Measurements from ENCODE around the gene APEH. TPM values are rescaled to one million over a fixed set of nuclear protein-coding genes. Genes with fewer than 3 reads are reported as not detected.

The APEH gene
- total RNA-seq, 1 experiment from 2014 or later = 215 TPM

DNA sequence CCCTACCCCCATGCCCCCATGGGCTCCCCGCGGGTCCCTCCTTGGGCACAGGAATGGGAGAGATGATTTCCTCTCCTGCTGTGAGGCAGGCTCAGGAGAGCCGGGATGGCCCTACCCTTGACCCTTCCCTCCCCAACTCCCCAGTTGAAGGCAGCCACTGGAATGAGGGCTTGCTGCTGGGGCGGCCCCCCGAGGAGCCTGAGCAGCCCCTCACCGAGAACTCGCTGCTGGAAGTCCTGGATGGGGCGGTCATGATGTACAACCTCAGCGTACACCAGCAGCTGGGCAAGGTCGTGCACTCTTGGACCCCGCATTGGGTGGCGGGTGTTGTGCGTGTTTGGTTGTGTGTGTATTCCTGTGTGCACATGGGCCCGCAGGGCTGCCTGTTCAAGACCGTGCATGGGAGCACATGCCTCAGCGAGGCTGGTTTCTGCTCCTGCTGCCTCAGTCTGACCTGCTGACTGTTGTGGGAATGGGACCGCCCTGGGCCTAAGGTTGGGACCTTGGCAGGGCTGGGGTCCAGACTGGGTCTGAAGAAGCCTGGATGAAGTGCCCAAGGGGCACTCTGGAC lies 31.3 kb downstream of the APEH start:
- H3K79me2 ChIP-seq (ENCODE audit: insufficient read depth, low read length) = no peaks in the 10 kb centered on the region
- no peak overlapping the region for H3K4ac ChIP-seq (ENCODE audit: low read depth, low read length)

More for the DNA sequence above, 31.3 kb downstream of the APEH start:
- H3K79me1 ChIP-seq (ENCODE audit: insufficient read depth, low read depth, low read length, poor library complexity, severe bottlenecking) = no peaks in the 10 kb centered on the region
- H2BK120ac ChIP-seq (ENCODE audit: low read depth, low read length, poor library complexity, severe bottlenecking) = no peak overlapping the region
- no peak overlapping the region for H3T11ph ChIP-seq (ENCODE audit: low read length)
- Mint-ChIP-seq H3K4me3 (no peak overlapping the region), H3K9me3 (no peaks in the 10 kb centered on the region), H3K4me1 (peaks cover 11 to 19% of the 10 kb centered on the region in 2 experiments), H3K27me3 (ENCODE audit: low read depth) (no peaks in the 10 kb centered on the region), H3K36me3 (ENCODE audit: insufficient read depth in 1 of 3, low read depth in 3 of 3) (peaks cover 4 to 20% (median 20%) of the 10 kb centered on the region in 3 experiments; a peak in 6 of 7 replicates), H3K27ac (no peak overlapping the region)
- no peaks in the 10 kb centered on the region for H3K27me3 ChIP-seq (ENCODE audit: insufficient read depth, low read length)
- no peak overlapping the region for H2BK12ac ChIP-seq (ENCODE audit: insufficient read length, low read depth, low read length)
- H3K14ac ChIP-seq (ENCODE audit: insufficient read depth, low read length) = no peak overlapping the region
- no peak overlapping the region for H2BK15ac ChIP-seq (ENCODE audit: low read depth, low read length)
- H3K23ac ChIP-seq (ENCODE audit: insufficient read length, low read depth, low read length) = no peak overlapping the region
- H3K4me2 ChIP-seq (ENCODE audit: insufficient read depth, insufficient read length, low read length) = no peak overlapping the region
- H4K5ac ChIP-seq (ENCODE audit: insufficient read length, low read depth, low read length) = no peak overlapping the region
- TF ChIP-seq, protein P1, sequence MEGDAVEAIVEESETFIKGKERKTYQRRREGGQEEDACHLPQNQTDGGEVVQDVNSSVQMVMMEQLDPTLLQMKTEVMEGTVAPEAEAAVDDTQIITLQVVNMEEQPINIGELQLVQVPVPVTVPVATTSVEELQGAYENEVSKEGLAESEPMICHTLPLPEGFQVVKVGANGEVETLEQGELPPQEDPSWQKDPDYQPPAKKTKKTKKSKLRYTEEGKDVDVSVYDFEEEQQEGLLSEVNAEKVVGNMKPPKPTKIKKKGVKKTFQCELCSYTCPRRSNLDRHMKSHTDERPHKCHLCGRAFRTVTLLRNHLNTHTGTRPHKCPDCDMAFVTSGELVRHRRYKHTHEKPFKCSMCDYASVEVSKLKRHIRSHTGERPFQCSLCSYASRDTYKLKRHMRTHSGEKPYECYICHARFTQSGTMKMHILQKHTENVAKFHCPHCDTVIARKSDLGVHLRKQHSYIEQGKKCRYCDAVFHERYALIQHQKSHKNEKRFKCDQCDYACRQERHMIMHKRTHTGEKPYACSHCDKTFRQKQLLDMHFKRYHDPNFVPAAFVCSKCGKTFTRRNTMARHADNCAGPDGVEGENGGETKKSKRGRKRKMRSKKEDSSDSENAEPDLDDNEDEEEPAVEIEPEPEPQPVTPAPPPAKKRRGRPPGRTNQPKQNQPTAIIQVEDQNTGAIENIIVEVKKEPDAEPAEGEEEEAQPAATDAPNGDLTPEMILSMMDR (conservative IDR thresholded peaks at IDR 0.05) = no peak
- no peaks in the 10 kb centered on the region for H3K9me3 ChIP-seq (ENCODE audit: control insufficient read depth, low read depth, low read length)
- H3K4me1 ChIP-seq (ENCODE audit: insufficient read depth, low read length) = no peaks in the 10 kb centered on the region
- H4K91ac ChIP-seq (ENCODE audit: insufficient read length, low read depth, low read length) = no peak overlapping the region
- H3K23me2 ChIP-seq (ENCODE audit: insufficient read length, low read depth, low read length, poor library complexity, severe bottlenecking) = no peaks in the 10 kb centered on the region
- H3K27ac ChIP-seq (ENCODE audit: insufficient read length, low read depth, low read length) = no peak overlapping the region
- no peak overlapping the region for H3K56ac ChIP-seq (ENCODE audit: insufficient read length, low read depth, low read length)
- no peak overlapping the region for H2BK5ac ChIP-seq (ENCODE audit: insufficient read length, low read length)
- DNase-seq = no peak
- H4K20me1 ChIP-seq (ENCODE audit: control insufficient read depth, insufficient read depth, insufficient read length) = no peaks in the 10 kb centered on the region
- H2AK5ac ChIP-seq (ENCODE audit: insufficient read length, low read length) = no peak overlapping the region
- H3K18ac ChIP-seq (ENCODE audit: insufficient read length, low read depth, low read length) = no peak overlapping the region
- H2BK20ac ChIP-seq (ENCODE audit: low read depth, low read length, poor library complexity, severe bottlenecking) = no peak overlapping the region
- H3K9ac ChIP-seq (ENCODE audit: extremely low read depth, insufficient read length, low read length) = no peak overlapping the region
- WGBS (ENCODE audit: extremely low coverage, insufficient read length, low lambda C conversion rate) = no CpG with 5 or more reads among the region's 17 CpGs
- no peak overlapping the region for H2AFZ ChIP-seq (ENCODE audit: low read length)
- H4K8ac ChIP-seq (replicated peaks; ENCODE audit: insufficient read length, low read depth, low read length) = no peak overlapping the region
